ENCODE measurements around the gene PADI1.

Gene PADI1, protein sequence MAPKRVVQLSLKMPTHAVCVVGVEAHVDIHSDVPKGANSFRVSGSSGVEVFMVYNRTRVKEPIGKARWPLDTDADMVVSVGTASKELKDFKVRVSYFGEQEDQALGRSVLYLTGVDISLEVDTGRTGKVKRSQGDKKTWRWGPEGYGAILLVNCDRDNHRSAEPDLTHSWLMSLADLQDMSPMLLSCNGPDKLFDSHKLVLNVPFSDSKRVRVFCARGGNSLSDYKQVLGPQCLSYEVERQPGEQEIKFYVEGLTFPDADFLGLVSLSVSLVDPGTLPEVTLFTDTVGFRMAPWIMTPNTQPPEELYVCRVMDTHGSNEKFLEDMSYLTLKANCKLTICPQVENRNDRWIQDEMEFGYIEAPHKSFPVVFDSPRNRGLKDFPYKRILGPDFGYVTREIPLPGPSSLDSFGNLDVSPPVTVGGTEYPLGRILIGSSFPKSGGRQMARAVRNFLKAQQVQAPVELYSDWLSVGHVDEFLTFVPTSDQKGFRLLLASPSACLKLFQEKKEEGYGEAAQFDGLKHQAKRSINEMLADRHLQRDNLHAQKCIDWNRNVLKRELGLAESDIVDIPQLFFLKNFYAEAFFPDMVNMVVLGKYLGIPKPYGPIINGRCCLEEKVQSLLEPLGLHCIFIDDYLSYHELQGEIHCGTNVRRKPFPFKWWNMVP

GRCh38 chr1:17204546-17205440, at the start of gene PADI1:
Gene PADI1 (plus strand): TSS chr1:17205128. CDS start chr1:17205218, 90 bp downstream.
- no peak for DNase-seq (ENCODE audit: low read depth, low spot score)

DNA sequence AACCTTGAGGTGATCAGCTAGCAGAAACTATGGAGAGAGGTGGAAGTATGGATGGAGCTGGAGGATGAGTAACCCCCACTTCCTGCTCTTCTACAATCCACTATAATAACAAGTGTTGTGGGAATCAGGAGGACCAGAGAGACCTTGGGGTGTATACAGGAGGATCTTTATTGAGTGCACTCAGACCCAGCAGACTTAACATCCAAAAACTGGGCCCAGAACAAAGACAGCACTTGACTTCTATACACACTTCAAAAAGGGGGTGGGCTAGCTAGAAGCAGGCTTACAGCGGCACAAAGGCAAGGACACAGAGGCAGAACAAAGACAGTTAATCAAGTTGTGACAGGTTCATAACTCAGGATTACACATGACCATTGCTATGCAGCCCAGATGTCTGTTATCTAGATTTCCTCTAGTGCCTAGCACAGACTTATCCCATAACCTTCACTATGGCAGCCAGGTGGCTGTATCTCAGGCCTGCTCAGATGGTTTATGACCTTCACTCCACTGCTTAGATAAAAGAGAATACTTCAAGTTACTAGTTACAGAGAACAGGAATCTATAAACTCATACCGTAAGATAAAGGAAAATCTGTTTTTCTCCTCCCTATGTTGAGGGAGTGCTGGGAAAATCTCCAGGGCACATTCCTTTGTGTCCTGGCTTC, 49.5 kb upstream of the PADI1 start:
- no peak for DNase-seq (ENCODE audit: low read depth, low spot score)

DNA sequence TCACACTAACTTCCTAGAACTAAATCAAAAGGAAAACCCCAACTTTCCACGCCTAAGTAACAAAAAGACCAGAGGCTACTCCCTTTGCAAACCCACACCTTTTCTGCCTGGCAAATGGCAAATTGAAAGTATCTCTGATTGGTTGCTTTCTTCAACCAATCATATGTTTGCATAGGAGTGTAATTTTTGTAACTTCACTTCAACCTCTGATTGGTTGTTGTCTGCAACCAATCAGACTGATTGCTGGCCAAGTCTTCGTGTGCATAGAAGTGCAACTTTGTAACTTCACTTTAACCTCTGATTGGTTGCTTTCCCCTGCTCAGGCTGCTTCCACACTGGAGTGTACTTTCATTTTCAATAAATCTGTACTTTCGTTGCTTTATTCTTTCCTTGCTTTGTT, 48.8 kb upstream of the PADI1 start:
- no peak for DNase-seq (ENCODE audit: low read depth, low spot score)

- DNase-seq (ENCODE audit: low read depth, low spot score) = no peak
Measured at GRCh38 chr1:17158961-17159360, 46.0 kb upstream of the PADI1 start.

DNA sequence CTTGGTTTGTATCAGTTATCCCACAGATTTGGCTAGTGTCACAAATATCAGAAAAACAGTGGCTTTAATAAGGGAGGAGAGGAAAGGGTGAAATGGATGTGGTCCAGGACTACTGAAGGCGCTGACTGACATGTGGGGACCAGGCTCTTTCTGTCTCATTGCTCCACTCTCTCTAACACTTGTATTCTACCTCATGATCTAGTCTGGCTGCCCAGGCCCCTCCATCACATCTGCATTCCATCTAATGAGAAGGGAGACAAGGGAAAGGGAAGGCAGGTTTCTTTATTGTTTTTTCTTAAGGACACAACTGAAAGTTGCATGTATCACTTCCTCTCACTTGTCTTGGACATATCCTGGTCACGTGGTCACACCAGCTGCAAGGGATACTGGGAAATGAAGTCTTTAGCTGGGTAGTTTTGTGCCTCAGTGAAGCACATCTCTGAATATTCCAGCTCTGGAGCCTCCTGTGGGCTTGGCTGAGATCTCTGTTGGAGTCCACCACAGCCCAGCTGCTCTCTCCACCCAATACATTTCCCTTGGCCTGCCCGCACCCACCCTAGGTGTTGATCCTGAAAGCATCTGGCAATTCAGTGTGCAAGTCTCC, 43.7 kb upstream of the PADI1 start:
- no peak for DNase-seq (ENCODE audit: low read depth, low spot score)

GRCh38 chr1:17161926-17162800, 42.8 kb upstream of the PADI1 start:
- DNase-seq (ENCODE audit: low read depth, low spot score) = no peak

DNA sequence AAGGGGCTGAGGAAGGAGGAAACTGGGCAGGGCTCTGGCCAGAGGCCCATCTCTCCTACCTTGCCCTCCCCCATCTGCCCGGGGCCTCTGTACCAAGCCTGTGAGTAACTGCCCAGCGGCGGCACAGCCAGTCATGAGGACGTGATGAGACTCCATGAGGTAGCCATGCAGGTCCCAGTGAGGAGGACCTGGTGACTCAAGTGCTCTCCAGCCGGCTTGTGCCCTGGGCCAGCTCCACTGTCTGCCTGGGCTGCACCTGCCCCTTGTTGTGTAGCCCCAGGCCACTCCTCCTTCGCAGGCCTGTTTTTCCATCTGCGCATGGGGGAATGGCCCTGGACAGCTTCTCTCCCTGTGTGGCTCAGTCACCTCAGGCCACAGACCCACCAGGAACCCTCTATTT, 42.0 kb upstream of the PADI1 start:
- no peak for DNase-seq (ENCODE audit: low read depth, low spot score)

DNA sequence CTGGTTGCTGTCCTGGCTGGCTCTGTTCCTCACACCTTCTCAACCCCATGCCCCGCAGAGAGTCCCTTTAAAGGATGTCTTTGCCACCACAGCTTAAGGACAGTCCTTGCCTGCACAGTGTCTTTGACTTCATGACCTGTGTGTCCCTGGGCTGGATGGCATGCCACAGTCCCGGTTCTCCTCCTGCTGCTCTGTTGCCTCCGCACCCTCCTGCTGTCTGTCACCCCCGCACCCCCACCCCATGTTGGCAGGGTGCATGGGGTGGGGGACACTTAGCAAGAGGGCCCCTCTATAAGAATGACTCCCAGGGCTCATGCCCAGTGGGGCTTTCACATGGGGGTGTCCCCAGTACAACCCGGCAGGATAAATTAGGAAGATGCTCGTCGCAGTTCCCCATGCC, 41.6 kb upstream of the PADI1 start:
- DNase-seq (ENCODE audit: low read depth, low spot score) = no peak

DNA sequence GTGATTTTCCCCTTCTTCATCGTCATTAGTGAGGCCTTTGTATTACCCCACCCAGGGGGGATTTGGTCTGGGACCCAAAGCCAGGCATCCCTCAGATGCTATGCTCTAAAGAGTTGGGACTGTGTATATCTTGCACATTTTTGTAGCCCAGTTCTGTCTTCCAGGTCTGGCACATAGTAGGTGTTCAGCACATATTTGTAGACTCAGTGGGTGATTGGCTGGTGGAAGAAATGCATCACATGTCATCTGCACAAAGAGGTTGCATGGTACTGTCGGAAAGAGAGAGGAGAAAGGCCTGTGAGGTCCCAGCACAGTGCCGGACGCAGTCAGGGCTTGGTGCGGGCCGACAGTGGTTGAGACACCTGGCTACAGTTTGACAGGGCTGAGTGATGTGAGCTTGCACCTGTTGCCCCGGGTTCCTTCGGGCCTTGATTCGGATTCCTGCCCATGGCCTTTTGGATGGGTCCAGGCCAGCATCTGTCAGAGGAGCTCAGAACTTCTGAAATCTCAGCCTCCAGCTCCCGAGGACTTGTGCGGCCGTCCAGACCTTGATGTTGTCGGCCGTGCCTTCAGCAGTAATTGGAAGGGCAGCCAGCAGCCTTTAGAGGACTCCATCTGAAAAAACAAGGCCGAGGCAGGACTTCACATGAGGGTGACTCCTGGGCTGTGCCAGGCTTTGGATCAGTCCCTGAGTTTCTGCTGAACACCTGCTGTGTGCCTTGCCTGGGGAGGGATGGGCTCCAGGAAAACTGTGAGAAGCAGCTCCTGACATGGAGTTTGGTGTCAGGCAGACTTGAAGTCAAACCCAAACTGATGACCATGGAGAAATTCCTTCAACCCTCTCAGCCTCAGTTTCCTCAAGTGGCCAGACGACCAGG, 40.9 kb upstream of the PADI1 start:
- no peak for DNase-seq (ENCODE audit: low read depth, low spot score)

- DNase-seq (ENCODE audit: low read depth, low spot score) = no peak
Measured at GRCh38 chr1:17165823-17166222, 39.1 kb upstream of the PADI1 start.

- DNase-seq (ENCODE audit: low read depth, low spot score) = no peak
Measured at GRCh38 chr1:17167041-17167785, 37.7 kb upstream of the PADI1 start.

- no peak for DNase-seq (ENCODE audit: low read depth, low spot score)
Measured at GRCh38 chr1:17167786-17168090, 37.2 kb upstream of the PADI1 start.

GRCh38 chr1:17168091-17168876, 36.6 kb upstream of the PADI1 start:
- no peak for DNase-seq (ENCODE audit: low read depth, low spot score)

DNA sequence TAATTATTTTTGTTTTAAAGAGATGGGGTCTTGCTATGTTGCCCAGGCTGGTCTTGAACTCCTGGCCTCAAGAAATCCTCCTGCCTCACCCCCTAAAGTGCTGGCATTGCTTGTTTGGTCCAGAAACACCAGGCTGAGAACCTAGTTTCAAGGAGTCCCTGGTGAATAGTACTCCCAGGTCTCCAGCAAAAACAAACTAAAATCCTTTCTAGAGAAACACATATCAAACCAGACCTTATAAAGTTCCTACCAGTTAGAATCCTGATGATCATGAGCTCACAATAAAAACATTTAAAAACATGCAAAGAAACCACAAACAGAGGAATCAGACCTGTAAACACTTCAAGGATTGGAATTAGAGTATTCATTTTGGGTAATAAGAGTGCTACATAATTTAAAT, 34.4 kb upstream of the PADI1 start:
- DNase-seq (ENCODE audit: low read depth, low spot score) = no peak

- no peak for DNase-seq (ENCODE audit: low read depth, low spot score)
Measured at GRCh38 chr1:17173217-17173616, 31.7 kb upstream of the PADI1 start.

GRCh38 chr1:17176306-17177061, 28.4 kb upstream of the PADI1 start:
- no peak for DNase-seq (ENCODE audit: low read depth, low spot score)

- no peak for DNase-seq (ENCODE audit: low read depth, low spot score)
Measured at GRCh38 chr1:17177651-17178050, 27.3 kb upstream of the PADI1 start.
